Uterus (tissue), 4 donors: Measurements from ENCODE around the gene BTBD9. TPM values are rescaled to one million over a fixed set of nuclear protein-coding genes. Genes with fewer than 3 reads are reported as not detected.

Source experiments
- DNase-seq, 2 donors: peaks; one replicate each; pipeline ENCODE4 v3.0.0-alpha.2; 2019 to 2020
- H3K27ac ChIP-seq, 2 donors: fragments of 200-600 bp; sonication (generic); 1 replicate in 1 of 2; 2 replicates in 1 of 2; pipeline ENCODE4 v1.5.1; 2016 to 2018
- H3K27me3 ChIP-seq, 2 donors: fragments of 200-600 bp; sonication (generic); one replicate each; pipeline ENCODE4 v1.5.1; 2018 to 2019; ENCODE audit warnings: control low read depth in 1 of 2
- H3K36me3 ChIP-seq, 2 donors: fragments of 200-600 bp; sonication (generic); one replicate each; pipeline ENCODE4 v1.5.1; 2019; ENCODE audit warnings: control low read depth in 1 of 2
- H3K4me1 ChIP-seq, 2 donors: fragments of 200-600 bp; sonication (generic); one replicate each; pipeline ENCODE4 v1.5.1; 2018 to 2019; ENCODE audit warnings: control low read depth in 1 of 2
- H3K4me3 ChIP-seq, 2 donors: fragments of 200-600 bp; sonication (generic); 1 replicate in 1 of 2; 2 replicates in 1 of 2; pipeline ENCODE4 v1.5.1; 2018 to 2019; ENCODE audit warnings: mild to moderate bottlenecking in 1 of 2
- H3K9me3 ChIP-seq, 2 donors: fragments of 200-600 bp; sonication (generic); one replicate each; pipeline ENCODE4 v1.5.1; 2019; ENCODE audit warnings: control low read depth in 1 of 2
- CTCF ChIP-seq, 4 experiments: fragments of 200-600 bp in 2 of 4; fragments of 450-650 bp in 2 of 4; sonication (generic) in 2 of 4; IDR thresholded peaks; one replicate each; pipeline ENCODE4 v1.5.1; 2016 to 2019; ENCODE audit warnings: antibody characterized with exemption in 4 of 4, mild to moderate bottlenecking in 2 of 4, moderate library complexity in 1 of 4
- POLR2A ChIP-seq, 2 donors: fragments of 450-650 bp; IDR thresholded peaks; one replicate each; pipeline ENCODE4 v1.6.1; 2016; ENCODE audit warnings: antibody characterized with exemption in 2 of 2, mild to moderate bottlenecking in 1 of 2, moderate library complexity in 1 of 2
- intact Hi-C: fragments of 100-400 bp; cut with DNase I; formaldehyde crosslinking; loops from one replicate; pipeline ENCODE4 v1.15.1; 2023; ENCODE audit warnings: low total_unique reads
- total RNA-seq, 4 donors: library from RNA; depleted of rRNA in 3 of 4; stranded (reverse); fragments of >200 nt in 3 of 4; gene quantifications; one replicate each; pipeline versions ENCODE4 v1.1.0 to v1.2.4, GENCODE V29; 2014 to 2023
- donor health status: DM: yes; HTN: yes; CAD: no.

Gene BTBD9
- total RNA-seq, 4 donors from 2014 or later, result 10.3 to 50.3 (median 34.4) TPM

GRCh38 chr6:38400101-38400500 is 239.6 kb downstream of the BTBD9 start:
- H3K27ac ChIP-seq, result no peak overlapping the region
- TF ChIP-seq POLR2A (IDR thresholded peaks at IDR 0.05), result no peak
- no peak for TF ChIP-seq CTCF (IDR thresholded peaks at IDR 0.05)
- H3K4me1 ChIP-seq, result no peaks in the 10 kb centered on the region
- no peaks in the 10 kb centered on the region for H3K9me3 ChIP-seq
- H3K27me3 ChIP-seq, result no peaks in the 10 kb centered on the region
- intact Hi-C loops, result no loop called here
- no peak overlapping the region for H3K4me3 ChIP-seq
- no peak for DNase-seq
- H3K36me3 ChIP-seq, result no peaks in the 10 kb centered on the region

GRCh38 chr6:38396209-38396608 is 243.5 kb downstream of the BTBD9 start:
- no peaks in the 10 kb centered on the region for H3K9me3 ChIP-seq
- intact Hi-C loops, result no loop called here
- no peaks in the 10 kb centered on the region for H3K36me3 ChIP-seq
- no peak for TF ChIP-seq CTCF (IDR thresholded peaks at IDR 0.05)
- TF ChIP-seq POLR2A (IDR thresholded peaks at IDR 0.05), result no peak
- DNase-seq, result no peak
- no peaks in the 10 kb centered on the region for H3K27me3 ChIP-seq
- no peaks in the 10 kb centered on the region for H3K4me1 ChIP-seq
- no peak overlapping the region for H3K4me3 ChIP-seq
- H3K27ac ChIP-seq, result no peak overlapping the region

- TF ChIP-seq POLR2A (IDR thresholded peaks at IDR 0.05), result no peak
- TF ChIP-seq CTCF (IDR thresholded peaks at IDR 0.05), result no peak
Measured at GRCh38 chr6:38393986-38394385, 245.7 kb downstream of the BTBD9 start.

GRCh38 chr6:38391626-38392579 is 247.8 kb downstream of the BTBD9 start:
- intact Hi-C loops, result no loop called here
- Histone ChIP-seq H3K36me3 (no peaks in the 10 kb centered on the region), H3K4me1 (peaks cover 0 to 8% of the 10 kb centered on the region in 2 donors), H3K27ac (no peak overlapping the region), H3K4me3 (no peak overlapping the region), H3K9me3 (no peaks in the 10 kb centered on the region), H3K27me3 (no peaks in the 10 kb centered on the region)
- TF ChIP-seq POLR2A (IDR thresholded peaks at IDR 0.05) (no peak), CTCF (IDR thresholded peaks at IDR 0.05) (no peak)
- no peak for DNase-seq

More at GRCh38 chr6:38393986-38394385, 245.7 kb downstream of the BTBD9 start:
- no peak overlapping the region for H3K27ac ChIP-seq
- H3K36me3 ChIP-seq, result no peaks in the 10 kb centered on the region
- H3K4me1 ChIP-seq, result peaks cover 0 to 1% of the 10 kb centered on the region in 2 donors
- no peaks in the 10 kb centered on the region for H3K9me3 ChIP-seq
- no peak for DNase-seq
- H3K27me3 ChIP-seq, result no peaks in the 10 kb centered on the region
- intact Hi-C loops, result no loop called here
- H3K4me3 ChIP-seq, result no peak overlapping the region

GRCh38 chr6:38391206-38391605 is 248.5 kb downstream of the BTBD9 start:
- Histone ChIP-seq H3K36me3 (no peaks in the 10 kb centered on the region), H3K4me1 (peaks cover 0 to 8% of the 10 kb centered on the region in 2 donors), H3K9me3 (no peaks in the 10 kb centered on the region), H3K27ac (no peak overlapping the region), H3K4me3 (no peak overlapping the region), H3K27me3 (no peaks in the 10 kb centered on the region)
- TF ChIP-seq CTCF (IDR thresholded peaks at IDR 0.05), result no peak
- no peak for TF ChIP-seq POLR2A (IDR thresholded peaks at IDR 0.05)
- intact Hi-C loops, result no loop called here
- no peak for DNase-seq
